ENCODE measurements around the gene AIP. TPM values are rescaled to one million over a fixed set of nuclear protein-coding genes. Genes with fewer than 3 reads are reported as not detected.

Gene AIP
- total RNA-seq, 1 donor from 2014 or later: 43.6 TPM

GRCh38 chr11:67489885-67490726 lies 7.3 kb downstream of the AIP start:
- intact Hi-C loops (cut with DNase I): no loop called here
- no peak for DNase-seq (ENCODE audit: low spot score)

GRCh38 chr11:67490727-67491065 lies 7.9 kb downstream of the AIP start:
- intact Hi-C loops (cut with DNase I): no loop called here
- DNase-seq (ENCODE audit: low spot score): no peak

- no peak for DNase-seq (ENCODE audit: low spot score)
- intact Hi-C loops (cut with DNase I): no loop called here
Measured at GRCh38 chr11:67491276-67492068, 8.6 kb downstream of the AIP start.

DNA sequence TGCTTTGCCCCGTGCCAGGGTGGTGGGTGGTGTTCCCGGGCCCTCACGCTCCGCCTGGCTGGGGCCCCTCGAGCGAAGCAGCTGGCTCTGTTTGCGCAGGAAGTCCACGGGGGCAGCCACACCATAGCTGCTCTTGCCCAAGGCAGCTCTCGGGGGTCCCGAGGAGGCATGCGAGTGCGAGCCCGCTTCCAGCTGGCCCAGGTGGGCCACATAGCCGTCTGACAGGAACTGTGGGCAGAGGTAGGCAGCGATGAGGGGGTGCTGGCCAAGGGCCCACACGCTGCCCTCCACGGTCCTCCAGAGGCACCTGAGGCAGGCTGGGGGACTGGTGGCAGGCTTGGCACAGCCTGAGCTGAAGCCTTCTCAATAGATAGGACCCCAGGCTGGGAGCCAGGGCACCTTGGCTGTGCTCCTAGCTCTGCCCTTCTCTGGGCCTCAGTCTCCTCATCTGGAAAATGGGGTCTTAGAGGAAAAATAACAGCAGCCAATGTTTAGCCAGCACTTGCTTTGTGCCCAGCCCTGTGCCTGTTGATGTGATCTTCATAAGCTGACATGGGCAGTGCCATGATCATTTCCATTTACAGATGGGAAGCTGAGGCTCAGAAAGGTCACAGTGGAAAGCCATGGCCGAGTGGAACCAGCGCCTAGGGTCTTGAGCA lies 9.4 kb downstream of the AIP start:
- no peak for DNase-seq (ENCODE audit: low spot score)
- intact Hi-C loops (cut with DNase I): no loop called here

- no peak for DNase-seq (ENCODE audit: low spot score)
- intact Hi-C loops (cut with DNase I): no loop called here
Measured at GRCh38 chr11:67492801-67493547, 10.1 kb downstream of the AIP start.

DNA sequence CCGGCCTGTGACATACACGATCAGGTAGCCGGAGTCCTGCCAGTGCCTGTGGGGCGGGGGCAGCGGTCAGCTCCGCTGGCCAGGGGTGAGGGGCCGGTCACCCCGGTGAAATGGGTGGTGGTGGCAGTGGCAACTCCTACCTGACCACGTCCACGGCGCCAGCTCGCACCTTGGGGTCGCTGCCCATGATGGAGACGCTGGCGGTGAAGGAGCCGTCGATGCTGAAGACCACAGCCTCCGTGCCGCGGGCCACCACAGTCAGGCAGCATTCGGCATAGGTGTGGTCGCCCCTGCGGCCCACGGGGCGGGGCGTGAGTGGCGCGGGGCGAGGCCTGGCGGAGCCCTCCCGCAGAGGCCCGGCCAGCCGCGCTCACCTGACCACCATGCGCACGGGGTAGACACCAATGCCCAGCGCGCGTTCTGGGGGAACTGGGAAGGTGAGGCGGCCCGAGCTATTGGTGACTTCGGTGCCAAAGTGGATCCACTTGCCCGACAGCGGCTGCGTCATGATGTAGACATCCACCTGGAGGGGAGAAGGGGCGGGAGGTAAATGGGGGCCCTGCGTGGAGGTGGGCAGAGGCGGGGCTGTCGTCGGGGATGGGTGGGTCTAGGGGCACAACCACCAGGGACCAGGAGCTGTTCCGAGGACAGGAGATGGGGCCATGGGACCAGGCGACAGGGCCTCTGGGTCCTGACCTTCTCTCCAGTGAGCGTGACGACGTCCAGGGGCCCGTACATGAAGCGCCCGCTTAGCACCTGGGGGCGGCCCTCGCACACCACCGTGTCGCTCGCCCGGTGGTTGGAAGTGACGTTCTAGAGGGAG lies 10.9 kb downstream of the AIP start:
- intact Hi-C loops (cut with DNase I): no loop called here
- no peak for DNase-seq (ENCODE audit: low spot score)

DNA sequence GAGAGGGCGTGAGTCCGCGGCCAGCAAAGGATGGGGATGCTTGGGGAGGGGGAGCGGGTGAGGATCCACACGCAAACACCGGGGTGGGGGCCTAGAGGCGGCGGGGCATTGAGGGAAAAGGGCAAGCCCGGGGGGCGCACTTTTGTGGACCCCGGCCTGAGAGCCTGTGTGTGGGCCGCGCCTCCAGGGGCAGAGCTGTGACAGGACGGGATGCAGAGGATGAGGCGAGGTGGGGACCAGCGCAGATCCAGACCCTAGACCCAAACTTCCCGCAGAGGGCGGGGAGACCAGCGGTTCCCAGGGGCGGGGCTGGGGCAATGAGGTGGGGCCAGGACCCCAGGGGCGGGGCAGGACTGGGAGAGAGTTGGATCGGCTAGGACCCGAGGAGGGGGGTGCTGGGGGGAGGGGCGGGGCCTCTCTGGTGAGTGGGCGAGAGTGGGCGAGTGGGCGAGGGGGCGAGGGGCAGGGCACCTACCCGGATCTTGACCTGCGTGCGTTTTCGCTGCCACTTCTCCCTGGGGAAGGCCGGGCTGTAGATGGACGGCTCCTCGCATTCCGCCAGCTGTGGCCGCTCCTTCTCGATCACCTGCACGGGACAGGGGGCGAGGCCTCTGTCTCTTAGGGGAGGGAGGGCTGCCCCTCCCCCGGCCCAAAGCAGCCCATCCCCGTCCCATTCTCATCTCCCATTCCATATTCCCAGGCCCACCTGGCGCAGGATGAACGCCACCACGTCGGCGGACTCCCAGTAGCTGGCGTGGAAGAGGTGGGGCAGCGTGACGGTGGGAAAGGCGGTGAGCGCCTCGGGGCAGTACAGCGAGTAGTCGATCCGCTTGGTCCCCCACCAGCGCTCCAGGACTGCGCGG lies 11.8 kb downstream of the AIP start:
- no peak for DNase-seq (ENCODE audit: low spot score)
- intact Hi-C loops (cut with DNase I): no loop called here

DNA sequence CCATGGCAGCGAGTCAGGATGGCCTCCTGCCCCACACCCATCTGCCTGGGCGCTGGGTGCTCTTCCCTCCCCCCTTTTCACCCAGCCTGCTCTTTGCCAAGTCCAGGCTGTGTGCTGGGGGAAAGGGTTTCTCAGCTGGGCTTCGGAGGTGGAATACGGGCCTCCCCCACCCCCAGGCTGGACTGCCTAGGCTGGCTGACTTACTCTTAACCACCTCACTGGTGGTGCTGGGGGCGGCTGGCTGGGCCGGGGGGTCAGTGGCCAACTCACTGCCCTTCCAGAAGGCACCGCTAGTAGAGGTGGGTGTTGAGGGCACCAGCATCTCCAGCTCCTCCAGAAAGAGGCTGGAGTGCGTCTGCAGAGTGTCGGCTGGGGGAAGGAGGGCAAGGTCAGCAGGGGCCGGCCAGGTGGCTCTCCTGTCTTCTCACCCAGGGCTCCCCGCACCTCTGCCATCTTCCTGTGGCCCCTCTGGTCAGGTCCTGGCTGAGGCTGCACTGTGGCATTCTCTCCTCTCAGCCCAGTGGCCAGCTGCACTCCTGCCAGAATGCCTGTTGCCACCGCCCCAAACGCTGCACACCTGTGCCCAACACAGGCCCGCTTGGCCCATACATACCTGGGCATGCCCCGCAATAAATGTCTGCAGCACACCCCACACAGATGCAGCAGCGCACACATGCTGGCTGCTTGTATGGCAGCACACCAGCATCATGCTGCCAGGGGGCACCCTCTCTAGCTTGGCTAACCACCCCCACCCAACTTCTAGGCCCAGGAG lies 12.6 kb downstream of the AIP start:
- DNase-seq (ENCODE audit: low spot score): no peak
- intact Hi-C loops (cut with DNase I): no loop called here

- intact Hi-C loops (cut with DNase I): no loop called here
- DNase-seq (ENCODE audit: low spot score): no peak
Measured at GRCh38 chr11:67496113-67496512, 13.3 kb downstream of the AIP start.

- DNase-seq (ENCODE audit: low spot score): no peak
- intact Hi-C loops (cut with DNase I): no loop called here
Measured at GRCh38 chr11:67497656-67498291, 14.9 kb downstream of the AIP start.

- DNase-seq (ENCODE audit: low spot score): no peak
- intact Hi-C loops (cut with DNase I): no loop called here
Measured at GRCh38 chr11:67498544-67498972, 15.7 kb downstream of the AIP start.

GRCh38 chr11:67499808-67500483 lies 17.1 kb downstream of the AIP start:
- no peak for DNase-seq (ENCODE audit: low spot score)
- intact Hi-C loops (cut with DNase I): no loop called here

DNA sequence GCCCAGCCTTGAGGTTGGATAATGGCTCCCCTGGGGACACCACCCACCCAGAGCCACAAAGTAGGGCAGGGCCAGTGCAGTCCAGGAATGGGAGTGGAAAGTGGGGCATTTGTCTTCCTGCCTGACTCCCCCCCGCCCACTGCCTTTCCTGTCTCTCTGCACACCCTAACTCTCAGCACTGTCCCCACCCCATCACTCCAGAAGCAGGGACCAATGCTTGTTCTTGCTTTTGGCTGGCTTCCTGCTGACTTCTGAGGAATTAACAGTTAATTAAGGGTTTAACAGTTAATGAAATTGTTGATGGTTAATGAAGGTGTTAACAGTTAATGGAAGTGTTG lies 17.6 kb downstream of the AIP start:
- no peak for DNase-seq (ENCODE audit: low spot score)
- intact Hi-C loops (cut with DNase I): no loop called here

- intact Hi-C loops (cut with DNase I): no loop called here
- no peak for DNase-seq (ENCODE audit: low spot score)
Measured at GRCh38 chr11:67500831-67501715, 18.2 kb downstream of the AIP start.

DNA sequence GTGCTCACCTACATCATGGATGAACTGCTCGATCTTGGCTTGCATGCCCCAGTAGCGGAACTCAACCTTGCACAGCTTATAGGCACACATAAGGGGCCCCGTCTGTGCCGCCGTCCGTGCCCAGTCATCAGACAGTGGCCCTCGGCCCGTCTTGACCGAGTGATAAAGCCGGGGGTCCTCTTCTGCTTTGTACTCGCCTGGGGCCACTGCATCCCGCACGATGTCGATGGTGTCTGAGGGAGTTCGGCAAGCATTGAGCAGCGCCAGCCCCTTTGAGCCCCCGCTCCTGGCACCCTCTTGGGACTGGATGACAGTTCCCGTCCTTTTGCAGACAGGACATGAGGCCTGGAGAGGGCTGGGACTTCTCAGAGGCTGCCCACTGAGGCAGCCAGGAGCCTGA lies 19.0 kb downstream of the AIP start:
- no peak for DNase-seq (ENCODE audit: low spot score)
- intact Hi-C loops (cut with DNase I): no loop called here

Data from cardiac septum (tissue), 1 donor.